Measurements from ENCODE around the gene VPS37B.
"Not testable (repeated sequence)": the region's sequence is repeated elsewhere in the genome, so short reads cannot be mapped to it uniquely, and the experiment has no call there.

Gene VPS37B

DNA sequence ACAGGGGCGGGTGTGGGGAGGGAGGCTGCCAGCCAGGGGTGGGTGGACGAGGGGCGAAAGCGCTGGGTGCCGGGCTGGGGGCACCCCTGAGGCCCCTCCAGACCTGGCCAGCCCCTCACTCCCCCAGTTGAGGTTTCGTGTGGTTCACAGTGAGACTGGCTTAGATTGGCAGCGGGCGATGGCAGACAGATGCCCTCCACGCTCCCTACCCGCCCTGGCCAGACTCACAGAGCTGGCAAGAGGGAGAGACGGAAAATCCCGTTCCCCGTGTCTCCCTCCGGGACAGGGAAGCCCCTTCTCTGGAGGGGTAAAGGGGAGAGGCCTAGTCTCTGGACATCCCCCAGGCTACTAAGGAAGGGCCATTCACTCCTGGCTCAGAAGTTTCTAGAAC lies 33.2 kb upstream of the VPS37B start:
- no peak overlapping the region for H3K4me2 ChIP-seq (ENCODE audit: low read length)
- H3K4me3 ChIP-seq (ENCODE audit: low read length) = no peak overlapping the region
- peaks cover 2% of the 10 kb centered on the region for H3K27me3 ChIP-seq (ENCODE audit: control insufficient read depth, insufficient read depth, low read length)
- no peaks in the 10 kb centered on the region for H3K9me3 ChIP-seq (replicated peaks; ENCODE audit: low read length)
- no peak overlapping the region for H3K9ac ChIP-seq (ENCODE audit: low read depth, low read length)
- no peaks in the 10 kb centered on the region for H3K36me3 ChIP-seq (ENCODE audit: insufficient read depth, low read length)
- H3K4me1 ChIP-seq (ENCODE audit: control insufficient read depth, insufficient read depth, low read length) = no peaks in the 10 kb centered on the region

DNA sequence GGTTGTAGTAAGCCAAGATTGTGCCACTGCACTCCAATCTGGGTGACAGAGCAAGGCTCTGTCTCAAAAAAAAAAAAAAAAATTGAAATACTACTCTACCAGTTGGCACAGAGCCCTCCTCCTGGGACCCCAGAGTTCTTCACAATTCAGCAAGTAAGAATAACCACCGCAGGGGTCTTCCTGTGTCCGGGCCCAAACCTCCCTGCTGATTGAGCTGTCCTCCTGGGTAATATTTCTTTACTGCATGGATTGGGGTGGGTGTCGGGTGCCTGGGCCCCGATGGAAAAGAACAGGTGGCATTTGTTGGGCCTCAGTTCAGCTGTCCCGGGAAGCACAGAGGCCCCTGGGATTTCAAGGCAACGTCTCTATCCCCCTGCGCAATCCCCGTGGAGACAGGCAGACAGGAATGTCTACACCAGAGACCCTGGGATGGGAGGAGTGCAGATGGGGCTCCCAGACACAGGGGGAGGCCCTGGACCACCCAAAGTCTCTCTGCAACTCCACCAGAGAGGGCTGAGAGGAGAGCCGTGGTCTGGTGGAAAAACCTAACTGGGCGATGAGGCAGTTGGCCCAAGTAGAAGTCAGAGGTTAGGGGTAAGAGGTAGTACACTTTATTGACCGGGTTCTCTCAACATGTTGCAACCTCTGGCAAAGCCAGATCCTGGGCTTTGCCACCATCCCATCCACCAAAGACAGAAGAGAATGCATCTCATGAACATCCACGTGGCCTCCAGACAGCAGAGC lies 32.7 kb upstream of the VPS37B start:
- Histone ChIP-seq H3K4me3 (ENCODE audit: low read length) (no peak overlapping the region), H3K9ac (ENCODE audit: low read depth, low read length) (no peak overlapping the region), H3K4me2 (ENCODE audit: low read length) (no peak overlapping the region)

DNA sequence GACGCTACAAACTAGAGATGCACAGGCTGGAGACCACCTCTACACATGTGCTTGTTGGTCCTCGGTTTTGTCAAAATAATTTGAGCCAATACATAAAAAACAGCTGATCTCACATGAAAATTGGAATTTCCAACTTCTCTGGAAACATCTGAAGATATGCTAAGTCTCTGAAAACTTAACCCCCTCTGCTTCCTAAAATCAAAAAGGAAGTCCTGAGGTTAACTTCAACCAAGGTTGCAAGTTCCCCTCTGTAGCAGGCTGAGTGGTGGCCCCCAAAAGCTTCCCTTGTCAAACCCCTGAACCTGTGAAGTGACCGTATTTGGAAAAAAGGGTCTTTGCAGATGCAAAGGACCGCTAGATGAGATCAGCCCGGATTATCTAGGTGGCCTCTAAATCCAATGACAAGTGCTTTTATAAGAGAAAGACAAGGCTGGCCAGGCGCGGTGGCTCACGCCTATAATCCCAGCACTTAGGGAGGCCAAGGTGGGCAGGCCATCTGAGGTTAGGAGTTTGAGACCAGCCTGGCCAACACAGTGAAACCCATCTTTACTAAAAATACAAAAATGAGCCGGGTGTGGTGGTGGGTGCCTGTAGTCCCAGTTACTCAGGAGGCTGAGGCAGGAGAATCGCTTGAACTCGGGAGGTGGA lies 32.0 kb upstream of the VPS37B start:
- no peaks in the 10 kb centered on the region for H3K9me3 ChIP-seq (replicated peaks; ENCODE audit: low read length)
- no peaks in the 10 kb centered on the region for H3K36me3 ChIP-seq (ENCODE audit: insufficient read depth, low read length)
- H3K9ac ChIP-seq (ENCODE audit: low read depth, low read length) = no peak overlapping the region
- no peak overlapping the region for H3K4me3 ChIP-seq (ENCODE audit: low read length)
- no peaks in the 10 kb centered on the region for H3K4me1 ChIP-seq (ENCODE audit: control insufficient read depth, insufficient read depth, low read length)
- peaks cover 2% of the 10 kb centered on the region for H3K27me3 ChIP-seq (ENCODE audit: control insufficient read depth, insufficient read depth, low read length)
- no peak overlapping the region for H3K4me2 ChIP-seq (ENCODE audit: low read length)

More for the DNA sequence above, 32.7 kb upstream of the VPS37B start:
- no peaks in the 10 kb centered on the region for H3K36me3 ChIP-seq (ENCODE audit: insufficient read depth, low read length)
- no peaks in the 10 kb centered on the region for H3K9me3 ChIP-seq (replicated peaks; ENCODE audit: low read length)
- no peaks in the 10 kb centered on the region for H3K4me1 ChIP-seq (ENCODE audit: control insufficient read depth, insufficient read depth, low read length)
- peaks cover 2% of the 10 kb centered on the region for H3K27me3 ChIP-seq (ENCODE audit: control insufficient read depth, insufficient read depth, low read length)

DNA sequence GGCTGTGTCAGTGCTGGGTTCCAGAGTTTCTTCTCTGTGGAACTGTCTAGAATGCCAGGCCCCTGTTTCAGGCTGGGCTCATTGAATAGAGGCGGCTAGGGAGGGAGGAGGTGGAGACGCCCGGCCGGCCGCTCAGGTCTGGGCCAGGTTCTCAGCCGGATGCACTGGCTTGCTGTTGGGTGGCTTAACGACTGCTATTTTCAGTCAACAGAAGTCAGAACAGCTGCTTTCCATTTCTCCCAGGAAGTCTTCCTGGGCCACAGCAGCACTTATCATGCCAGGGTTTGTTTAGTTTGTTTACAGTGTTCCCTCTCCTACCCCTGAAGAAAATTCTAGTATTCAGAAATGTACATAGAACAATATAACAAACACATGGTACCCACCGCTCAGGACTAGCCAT lies 26.0 kb upstream of the VPS37B start:
- Histone ChIP-seq H3K4me2 (ENCODE audit: low read length) (no peak overlapping the region), H3K36me3 (ENCODE audit: insufficient read depth, low read length) (no peaks in the 10 kb centered on the region), H3K27me3 (ENCODE audit: control insufficient read depth, insufficient read depth, low read length) (no peaks in the 10 kb centered on the region), H3K9me3 (replicated peaks; ENCODE audit: low read length) (no peaks in the 10 kb centered on the region), H3K9ac (ENCODE audit: low read depth, low read length) (no peak overlapping the region), H3K4me3 (ENCODE audit: low read length) (no peak overlapping the region), H3K4me1 (ENCODE audit: control insufficient read depth, insufficient read depth, low read length) (peaks cover 5% of the 10 kb centered on the region)

DNA sequence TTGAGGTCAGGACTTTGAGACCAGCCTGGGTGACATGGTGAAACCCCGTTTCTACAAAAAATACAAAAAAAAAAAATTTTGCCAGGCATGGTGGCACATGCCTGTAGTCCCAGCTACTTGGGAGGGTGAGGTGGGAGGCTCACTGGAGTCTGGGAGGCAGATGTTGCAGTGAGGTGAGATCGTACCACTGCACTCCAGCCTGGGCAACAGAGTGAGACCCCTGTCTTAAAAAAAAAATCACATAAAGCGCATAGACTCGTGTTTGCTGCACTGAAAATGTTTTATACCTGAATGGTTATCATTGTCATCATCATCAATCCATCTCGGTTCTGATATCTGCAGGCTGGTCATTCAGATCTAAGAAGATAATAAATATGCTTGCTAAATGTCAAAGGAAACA lies 24.8 kb upstream of the VPS37B start:
- H3K9ac ChIP-seq (ENCODE audit: low read depth, low read length) = no peak overlapping the region
- H3K4me2 ChIP-seq (ENCODE audit: low read length) = no peak overlapping the region
- H3K27me3 ChIP-seq (ENCODE audit: control insufficient read depth, insufficient read depth, low read length) = no peaks in the 10 kb centered on the region
- peaks cover 10% of the 10 kb centered on the region for H3K4me1 ChIP-seq (ENCODE audit: control insufficient read depth, insufficient read depth, low read length)
- H3K36me3 ChIP-seq (ENCODE audit: insufficient read depth, low read length) = no peaks in the 10 kb centered on the region
- no peak overlapping the region for H3K4me3 ChIP-seq (ENCODE audit: low read length)
- H3K9me3 ChIP-seq (replicated peaks; ENCODE audit: low read length) = no peaks in the 10 kb centered on the region

DNA sequence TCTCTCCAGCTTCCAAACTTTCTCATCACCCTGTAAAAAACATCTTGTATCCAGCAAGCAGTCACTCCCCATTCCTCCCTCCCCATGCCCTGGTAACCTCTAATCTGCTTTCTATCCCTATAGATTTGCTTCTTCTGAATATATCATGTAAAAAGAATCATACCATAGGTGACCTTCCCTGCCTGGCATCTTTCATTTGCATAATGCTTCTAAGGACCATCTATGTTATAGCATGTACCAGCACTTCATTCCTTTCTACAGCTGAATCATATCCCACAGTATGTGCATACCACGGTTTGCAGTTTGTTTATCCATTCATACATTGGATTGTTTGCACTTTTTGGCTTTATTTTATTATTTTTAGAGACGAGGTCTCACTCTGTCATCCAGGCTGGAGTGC lies 22.9 kb upstream of the VPS37B start:
- Histone ChIP-seq H3K4me3 (ENCODE audit: low read length) (no peak overlapping the region), H3K36me3 (ENCODE audit: insufficient read depth, low read length) (no peaks in the 10 kb centered on the region), H3K4me1 (ENCODE audit: control insufficient read depth, insufficient read depth, low read length) (peaks cover 10% of the 10 kb centered on the region), H3K4me2 (ENCODE audit: low read length) (no peak overlapping the region), H3K27me3 (ENCODE audit: control insufficient read depth, insufficient read depth, low read length) (no peaks in the 10 kb centered on the region), H3K9ac (ENCODE audit: low read depth, low read length) (no peak overlapping the region), H3K9me3 (replicated peaks; ENCODE audit: low read length) (no peaks in the 10 kb centered on the region)

DNA sequence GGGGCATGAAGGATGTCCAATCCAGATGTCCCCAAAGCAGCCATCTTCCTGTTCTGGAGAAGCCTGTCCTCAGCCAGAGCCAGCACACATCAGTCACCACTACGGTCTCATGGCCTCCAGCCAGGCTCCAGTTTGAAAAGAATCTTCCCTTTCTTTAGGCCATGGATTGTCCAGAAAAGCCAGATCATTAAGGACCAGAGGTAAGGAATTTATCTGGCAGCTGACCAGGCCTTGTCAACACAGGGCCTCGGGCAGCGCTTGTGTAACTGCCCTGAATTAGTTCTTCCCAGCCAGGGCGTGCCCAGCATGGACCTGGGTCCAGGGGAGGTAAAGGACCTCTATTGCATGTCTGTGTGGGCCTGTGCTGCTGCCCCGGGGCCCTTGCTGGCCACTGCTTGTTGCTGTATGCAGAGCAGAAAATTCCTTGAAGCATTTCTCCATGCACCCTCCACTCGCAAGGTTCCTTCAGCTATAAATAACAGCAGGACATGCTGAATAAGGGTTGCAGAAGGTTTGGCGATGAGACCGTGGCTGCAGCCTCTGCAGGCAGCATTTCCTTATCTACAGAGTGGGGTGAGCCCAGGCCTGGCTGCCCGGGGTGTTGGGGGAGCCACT lies 21.7 kb upstream of the VPS37B start:
- no peaks in the 10 kb centered on the region for H3K9me3 ChIP-seq (replicated peaks; ENCODE audit: low read length)
- H3K27me3 ChIP-seq (ENCODE audit: control insufficient read depth, insufficient read depth, low read length) = no peaks in the 10 kb centered on the region
- no peak overlapping the region for H3K9ac ChIP-seq (ENCODE audit: low read depth, low read length)
- H3K4me2 ChIP-seq (ENCODE audit: low read length) = no peak overlapping the region
- no peak overlapping the region for H3K4me3 ChIP-seq (ENCODE audit: low read length)
- H3K36me3 ChIP-seq (ENCODE audit: insufficient read depth, low read length) = no peaks in the 10 kb centered on the region
- H3K4me1 ChIP-seq (ENCODE audit: control insufficient read depth, insufficient read depth, low read length) = peaks cover 10% of the 10 kb centered on the region

DNA sequence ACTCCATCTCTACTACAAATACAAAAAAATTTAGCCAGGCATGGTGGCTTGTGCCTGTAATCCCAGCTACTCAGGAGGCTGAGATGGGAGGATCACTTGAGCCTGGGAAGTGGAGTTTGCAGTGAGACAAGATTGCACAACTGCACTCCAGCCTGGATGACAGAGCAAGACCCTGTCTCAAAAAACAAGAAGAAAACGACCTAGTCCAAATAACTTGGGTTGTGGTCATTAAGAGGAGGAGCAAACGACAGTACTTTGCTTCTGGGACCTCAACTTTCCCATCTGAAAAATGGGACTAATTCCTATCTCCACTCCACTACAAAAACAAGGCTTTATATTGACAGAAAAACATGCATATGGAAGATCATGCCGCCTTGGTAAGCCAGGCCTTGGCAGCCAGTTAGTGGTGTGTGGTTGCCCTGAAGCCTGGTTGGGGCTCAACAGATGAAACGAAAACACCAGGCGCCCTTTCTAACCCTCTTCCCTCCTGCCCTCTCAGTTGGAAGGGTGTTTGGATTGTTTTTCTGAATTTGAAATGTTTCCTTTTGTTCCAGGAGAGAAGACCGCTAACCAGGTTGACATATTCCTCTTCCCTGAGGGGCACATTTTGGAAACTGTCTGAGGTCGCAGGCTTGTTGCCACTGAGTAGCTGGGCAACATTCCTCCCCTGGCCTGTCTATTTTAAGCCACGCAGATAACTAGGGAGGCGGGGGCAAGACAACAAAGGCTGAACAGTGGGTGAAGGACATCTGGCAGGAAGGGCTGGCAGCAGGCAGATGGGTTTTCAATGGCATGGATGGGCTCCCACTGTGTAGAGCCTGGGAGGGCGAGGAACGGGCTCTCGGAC lies 13.7 kb upstream of the VPS37B start:
- H3K9ac ChIP-seq (ENCODE audit: low read depth, low read length) = no peak overlapping the region
- H3K4me1 ChIP-seq (ENCODE audit: control insufficient read depth, insufficient read depth, low read length) = no peaks in the 10 kb centered on the region
- H3K36me3 ChIP-seq (ENCODE audit: insufficient read depth, low read length) = no peaks in the 10 kb centered on the region
- no peak overlapping the region for H3K4me3 ChIP-seq (ENCODE audit: low read length)
- no peak overlapping the region for H3K4me2 ChIP-seq (ENCODE audit: low read length)
- no peaks in the 10 kb centered on the region for H3K9me3 ChIP-seq (replicated peaks; ENCODE audit: low read length)
- H3K27me3 ChIP-seq (ENCODE audit: control insufficient read depth, insufficient read depth, low read length) = no peaks in the 10 kb centered on the region

DNA sequence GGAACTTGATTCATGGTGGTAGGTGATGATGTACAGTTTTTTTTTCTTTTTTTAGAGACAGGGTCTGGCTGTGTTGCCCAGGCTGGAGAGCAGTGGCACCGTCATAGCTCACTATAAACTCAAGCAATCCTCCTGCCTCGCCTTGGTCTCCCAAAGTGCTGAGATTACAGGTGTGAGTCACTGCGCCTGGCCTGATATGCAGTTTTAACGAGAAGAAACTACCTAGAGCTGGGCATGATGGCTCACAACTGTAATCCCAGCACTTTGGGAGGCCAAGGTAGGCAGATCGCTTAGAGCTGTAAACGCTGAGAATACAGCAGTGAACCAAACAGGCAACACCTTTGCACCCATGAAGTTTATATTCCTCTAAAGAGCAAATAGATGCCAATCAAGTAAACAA lies 13.0 kb upstream of the VPS37B start:
- no peak overlapping the region for H3K9ac ChIP-seq (ENCODE audit: low read depth, low read length)
- H3K4me1 ChIP-seq (ENCODE audit: control insufficient read depth, insufficient read depth, low read length) = no peaks in the 10 kb centered on the region
- H3K36me3 ChIP-seq (ENCODE audit: insufficient read depth, low read length) = no peaks in the 10 kb centered on the region
- no peak overlapping the region for H3K4me2 ChIP-seq (ENCODE audit: low read length)
- H3K9me3 ChIP-seq (replicated peaks; ENCODE audit: low read length) = no peaks in the 10 kb centered on the region
- H3K27me3 ChIP-seq (ENCODE audit: control insufficient read depth, insufficient read depth, low read length) = no peaks in the 10 kb centered on the region
- no peak overlapping the region for H3K4me3 ChIP-seq (ENCODE audit: low read length)

DNA sequence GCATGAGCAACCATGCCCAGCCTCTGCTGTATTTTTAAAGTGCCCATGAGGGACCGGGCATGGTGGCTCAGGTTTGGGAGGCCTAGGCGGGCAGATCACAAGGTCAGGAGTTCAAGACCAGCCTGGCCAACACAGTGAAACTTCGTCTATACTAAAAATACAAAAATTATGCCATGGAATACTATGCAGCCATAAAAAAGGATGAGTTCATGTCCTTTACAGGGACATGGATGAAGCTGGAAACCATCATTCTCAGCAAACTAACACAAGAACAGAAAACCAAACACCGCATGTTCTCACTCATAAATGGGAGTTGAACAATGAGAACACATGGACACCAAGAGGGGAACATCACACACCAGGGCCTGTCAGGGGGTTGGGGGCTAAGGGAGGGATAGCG lies 9.3 kb upstream of the VPS37B start:
- H3K4me2 ChIP-seq (ENCODE audit: low read length); H3K4me3 ChIP-seq (ENCODE audit: low read length); H3K9ac ChIP-seq (ENCODE audit: low read depth, low read length); H3K4me1 ChIP-seq (ENCODE audit: control insufficient read depth, insufficient read depth, low read length); H3K36me3 ChIP-seq (ENCODE audit: insufficient read depth, low read length); H3K27me3 ChIP-seq (ENCODE audit: control insufficient read depth, insufficient read depth, low read length); H3K9me3 ChIP-seq (replicated peaks; ENCODE audit: low read length): not testable (repeated sequence)

DNA sequence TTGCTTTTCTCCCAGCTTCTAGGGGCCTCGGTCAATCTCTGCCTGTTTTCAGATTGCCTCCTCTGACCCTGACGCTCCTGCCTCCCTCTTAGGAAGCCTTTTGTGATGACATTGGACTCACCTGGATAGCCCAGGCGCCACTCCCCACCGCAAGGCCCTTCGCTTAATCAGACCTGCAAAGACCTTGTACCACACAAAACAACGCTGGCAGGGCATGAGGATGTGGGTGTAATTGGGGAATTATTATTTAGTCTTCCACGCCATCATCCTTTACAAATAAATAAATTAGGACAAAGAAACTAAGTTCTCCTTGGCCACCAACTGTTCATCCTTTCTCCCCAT lies 7.7 kb upstream of the VPS37B start:
- Histone ChIP-seq H3K4me1 (ENCODE audit: control insufficient read depth, insufficient read depth, low read length) (peaks cover 6% of the 10 kb centered on the region), H3K9ac (ENCODE audit: low read depth, low read length) (no peak overlapping the region), H3K4me2 (ENCODE audit: low read length) (no peak overlapping the region), H3K9me3 (replicated peaks; ENCODE audit: low read length) (no peaks in the 10 kb centered on the region), H3K4me3 (ENCODE audit: low read length) (no peak overlapping the region), H3K36me3 (ENCODE audit: insufficient read depth, low read length) (no peaks in the 10 kb centered on the region), H3K27me3 (ENCODE audit: control insufficient read depth, insufficient read depth, low read length) (peaks cover 8% of the 10 kb centered on the region)

Data from skeletal muscle satellite cell (primary cell).